HG02885 (cell line): ENCODE data around the gene LHX4.

ENCODE experiments used
- ATAC-seq: cut with Tn5 transposase; IDR thresholded peaks from one replicate; pipeline ENCODE4 v1.9.1; 2021; ENCODE audit warnings: mild to moderate bottlenecking; ENCODE audit not compliant: unreplicated experiment, poor library complexity

Gene LHX4

DNA sequence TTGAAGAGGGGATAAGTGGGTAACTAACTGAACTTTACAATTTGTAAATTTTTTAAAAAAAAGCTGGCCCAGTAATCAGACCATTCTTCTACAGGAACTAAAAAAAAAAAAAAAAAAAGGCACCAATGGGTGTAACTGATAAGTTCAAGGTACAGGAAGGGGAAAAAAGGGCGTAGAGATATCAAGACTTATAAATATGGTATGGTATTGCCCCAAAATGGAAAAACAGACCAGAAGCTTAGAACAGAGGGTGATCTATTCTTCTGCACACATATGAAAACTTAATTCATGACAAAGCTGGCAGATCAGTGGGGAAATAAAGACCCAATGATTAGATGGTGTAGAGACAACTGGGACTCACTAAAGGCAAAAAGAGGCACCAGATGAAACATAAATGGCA is 58.9 kb downstream of the LHX4 start:
- no peak for ATAC-seq

DNA sequence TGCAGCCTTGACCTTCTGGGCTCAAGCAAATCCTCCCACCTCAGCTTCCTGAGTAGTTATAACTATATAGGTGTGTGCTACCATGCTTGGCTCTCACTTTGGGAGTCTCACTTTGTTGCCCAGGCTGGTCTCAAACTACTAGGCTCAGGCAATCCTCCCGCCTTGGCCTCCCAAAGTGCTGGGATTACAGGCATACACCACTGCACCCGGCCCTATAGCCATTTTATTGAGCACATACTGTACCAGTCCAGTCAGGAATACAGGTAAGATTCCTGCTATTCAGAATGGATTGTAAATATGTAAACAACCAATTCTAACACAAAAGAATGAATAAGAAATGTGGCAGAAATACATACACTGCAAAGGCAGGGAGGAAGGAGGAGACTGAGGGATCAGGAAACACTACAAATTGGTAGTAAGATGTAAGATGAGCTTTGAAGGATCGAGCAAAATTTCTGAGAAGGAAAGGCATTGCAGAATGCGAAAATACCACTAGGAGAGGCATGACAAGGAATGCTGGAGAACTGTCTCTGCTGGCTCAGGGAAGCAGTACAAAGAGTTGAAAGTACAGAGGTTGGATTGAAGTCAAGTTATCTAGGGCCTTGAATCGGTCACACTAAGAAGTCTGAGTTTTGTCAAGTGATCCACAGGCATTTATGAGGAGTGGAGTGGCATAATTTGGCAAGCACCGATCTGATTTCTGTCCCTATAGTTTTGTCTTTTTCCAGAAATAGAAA is 60.4 kb downstream of the LHX4 start:
- ATAC-seq = no peak

DNA sequence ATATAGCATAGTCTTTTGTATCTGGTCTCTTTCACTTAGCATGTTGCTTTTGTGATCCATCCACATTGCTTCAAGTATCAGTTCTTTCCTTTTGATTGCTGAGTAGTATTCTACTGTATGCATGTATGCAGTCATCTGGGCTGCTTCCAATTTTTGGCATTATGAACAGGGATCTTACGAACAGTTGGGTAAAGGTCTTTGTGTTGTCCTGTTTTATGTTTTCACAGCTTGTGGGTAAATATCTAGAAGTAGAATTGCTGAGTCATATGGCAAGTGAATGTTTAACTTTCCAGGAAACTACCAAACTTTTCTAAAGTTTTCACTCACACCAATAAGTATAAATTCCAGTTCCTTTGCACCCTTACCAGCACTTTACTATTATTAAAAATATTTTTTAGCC is 60.9 kb downstream of the LHX4 start:
- ATAC-seq = no peak

DNA sequence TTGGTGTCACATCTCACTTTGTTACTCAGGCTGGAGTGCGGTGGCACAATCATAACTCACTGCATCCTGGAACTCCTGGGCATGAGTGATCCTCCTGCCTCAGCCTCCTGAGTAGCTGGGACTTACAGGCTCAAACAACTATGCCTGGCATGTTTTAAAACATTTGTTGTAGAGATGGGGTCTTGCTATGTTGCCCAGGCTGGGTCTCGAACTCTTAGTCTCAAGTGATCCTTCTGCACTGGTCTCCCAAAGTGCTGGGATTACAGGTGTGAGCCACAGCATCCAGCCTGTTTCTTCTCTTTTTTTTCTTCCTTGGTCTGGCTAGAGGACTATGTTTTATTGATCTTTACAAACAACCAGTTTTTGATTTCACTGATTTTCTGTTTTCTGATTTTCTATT is 64.6 kb downstream of the LHX4 start:
- ATAC-seq = no peak

DNA sequence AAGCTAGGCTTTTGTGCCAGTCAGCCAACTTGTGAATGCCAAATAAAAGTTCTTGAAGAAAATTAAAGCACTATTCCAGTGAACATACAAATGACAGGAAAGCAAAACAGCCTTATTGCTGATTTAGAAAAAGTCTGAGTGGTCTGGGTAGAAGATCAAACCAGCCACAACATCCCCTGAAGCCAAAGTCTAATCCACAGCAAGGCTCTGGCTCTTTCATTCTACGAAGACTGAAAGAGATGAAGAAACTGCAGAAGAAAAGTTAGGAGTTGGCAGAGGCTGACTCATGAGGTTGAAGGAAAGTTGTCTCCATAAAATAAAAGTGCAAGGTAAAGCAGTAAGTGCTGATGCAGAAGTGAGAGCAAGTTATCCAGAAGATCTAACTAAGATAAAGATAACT is 65.9 kb downstream of the LHX4 start:
- ATAC-seq = no peak

DNA sequence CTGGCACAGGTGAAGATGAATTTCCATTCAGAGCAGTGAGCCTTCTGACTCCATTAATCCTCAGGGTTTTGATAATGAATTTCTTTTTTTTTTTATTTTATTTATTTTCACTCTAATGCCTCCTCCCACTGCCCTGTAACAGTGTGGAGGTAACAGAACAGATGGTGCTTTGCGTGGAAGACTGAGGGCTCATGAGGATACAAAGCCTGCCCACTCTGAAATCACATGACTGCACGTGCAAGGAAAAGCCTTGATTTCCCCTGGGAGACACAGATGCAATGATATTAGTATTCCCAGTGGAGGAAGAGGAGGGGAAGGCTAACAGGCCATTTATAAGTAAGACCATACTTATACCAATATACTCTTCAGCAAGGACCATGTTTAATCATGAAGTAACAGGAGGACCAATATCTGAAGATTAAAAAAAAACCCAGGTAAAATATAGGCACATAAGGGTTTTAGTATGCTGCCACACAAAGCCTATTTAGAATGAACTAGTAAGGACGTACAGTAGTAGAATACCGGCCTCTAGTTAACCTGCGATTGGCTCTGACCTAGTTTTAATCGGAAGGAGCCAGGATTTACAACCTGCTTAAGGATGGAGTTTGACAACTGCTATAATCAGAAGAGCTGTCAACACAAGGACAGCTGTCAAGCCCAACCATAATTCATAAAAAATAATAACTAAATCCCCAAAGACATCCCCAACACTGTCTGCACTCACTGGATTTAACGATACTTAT is 69.6 kb downstream of the LHX4 start:
- no peak for ATAC-seq

DNA sequence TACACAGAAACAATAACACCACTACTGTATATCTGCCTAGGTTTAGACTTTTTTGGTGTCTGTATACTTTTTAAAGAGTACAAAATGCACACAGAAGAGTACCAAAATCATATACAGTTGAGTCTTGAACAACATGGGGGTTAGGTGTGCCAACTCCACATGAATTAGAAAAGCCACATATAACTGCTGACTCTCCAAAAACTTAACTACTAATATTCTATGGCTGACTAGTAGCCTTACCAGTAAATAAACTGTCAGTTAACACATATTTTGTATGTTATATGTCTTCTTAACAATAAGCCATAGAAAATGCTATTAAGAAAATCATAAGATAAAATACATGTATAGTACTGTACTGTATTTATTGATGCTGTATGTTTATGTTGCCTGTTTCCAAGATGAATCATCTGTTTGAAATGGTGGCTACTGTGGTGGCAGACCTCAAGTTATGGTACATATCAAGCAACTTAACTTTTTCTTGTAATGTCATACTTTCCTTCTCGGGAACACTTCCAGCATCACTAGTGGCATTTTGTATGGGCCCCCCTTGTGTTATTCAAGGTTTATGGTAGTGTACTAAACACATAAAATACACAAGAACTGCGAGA is 71.2 kb downstream of the LHX4 start:
- no peak for ATAC-seq

DNA sequence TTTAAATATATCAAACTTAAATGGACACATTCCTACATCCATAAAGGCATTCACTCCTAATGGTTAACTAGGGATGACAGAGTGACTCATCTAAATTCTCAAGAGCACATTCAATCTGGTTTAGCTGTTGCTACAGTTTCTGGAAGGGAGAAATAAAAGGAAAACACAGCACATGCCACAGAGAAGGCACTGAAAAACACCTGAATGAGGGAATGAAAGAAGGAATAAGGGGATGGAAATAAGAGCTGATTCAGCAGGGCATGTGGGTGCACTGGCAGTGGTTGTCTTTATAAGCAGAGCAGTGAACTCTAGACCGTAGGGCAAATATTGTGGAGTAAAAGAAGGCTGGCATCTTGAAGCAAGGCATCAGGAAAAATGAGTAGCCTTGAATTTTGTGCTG is 79.3 kb downstream of the LHX4 start:
- no peak for ATAC-seq

DNA sequence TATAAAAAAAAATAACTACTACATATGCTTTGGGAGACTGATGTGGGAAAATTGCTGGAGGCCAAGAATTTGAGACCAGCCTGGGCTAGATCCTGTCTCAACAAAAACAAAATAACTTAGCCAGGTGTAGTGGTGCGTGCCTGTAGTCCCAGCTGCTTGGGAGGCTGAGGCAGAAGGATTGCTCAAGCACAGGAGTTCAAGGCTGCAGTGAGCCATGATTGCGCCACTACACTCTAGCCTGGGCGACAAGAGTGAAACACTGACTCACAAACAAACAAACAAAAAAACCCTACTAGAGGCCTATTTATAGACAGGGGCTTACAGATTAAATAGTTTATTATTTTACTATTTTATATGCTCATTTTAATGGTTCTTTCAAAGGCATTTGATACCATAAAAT is 80.0 kb downstream of the LHX4 start:
- no peak for ATAC-seq

DNA sequence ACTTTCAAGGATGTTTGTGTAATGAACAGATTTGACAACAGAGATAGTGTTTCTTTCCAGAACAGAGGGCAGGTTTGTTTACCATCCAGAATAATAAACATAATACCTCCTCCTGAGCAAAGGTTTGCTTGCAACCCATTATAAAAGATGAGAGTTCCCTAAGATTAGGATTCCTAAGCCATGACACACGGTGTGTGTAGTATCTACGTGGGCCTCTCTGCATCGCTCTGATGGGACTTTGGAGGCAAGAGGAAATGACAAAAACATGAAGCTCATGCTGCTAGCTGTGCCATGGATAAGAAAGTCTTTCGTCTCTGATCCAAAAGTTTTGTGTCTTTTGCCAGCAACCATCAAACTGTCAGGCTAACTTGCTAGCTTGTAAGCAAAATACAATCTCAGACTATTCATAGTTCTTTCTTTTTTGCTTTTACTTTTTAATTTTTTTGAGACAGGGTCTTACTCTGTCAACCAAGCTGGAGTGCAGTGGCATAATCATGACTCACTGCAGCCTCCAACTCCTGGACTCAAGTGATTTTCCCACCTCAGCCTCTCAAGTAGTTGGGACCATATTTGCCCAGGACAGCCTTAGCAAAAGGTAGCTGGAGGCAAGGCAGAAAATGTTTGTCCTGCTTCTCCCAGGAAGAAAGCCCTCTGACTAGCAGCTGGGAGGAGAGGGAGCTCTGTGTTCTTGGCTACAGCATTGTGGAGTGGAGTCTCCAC is 81.1 kb downstream of the LHX4 start:
- no peak for ATAC-seq

DNA sequence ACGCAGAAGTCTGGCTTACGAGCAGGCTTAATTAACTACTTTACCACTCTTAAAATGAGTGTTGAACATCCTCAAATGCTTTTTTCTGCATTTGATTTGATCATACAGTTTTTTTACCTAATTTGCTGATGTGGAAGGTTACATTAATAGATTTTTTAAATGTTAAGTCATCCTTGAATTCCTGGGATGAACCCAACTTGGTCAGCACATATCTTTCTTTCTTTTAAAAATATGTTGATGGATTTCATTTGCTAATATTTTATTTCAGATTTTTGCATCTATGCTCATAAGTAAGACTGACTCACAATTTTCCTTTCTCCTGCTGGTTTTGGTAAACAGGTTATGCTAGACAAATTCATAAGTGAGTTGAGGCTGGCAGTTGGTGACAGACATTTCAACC is 82.9 kb downstream of the LHX4 start:
- ATAC-seq = no peak

DNA sequence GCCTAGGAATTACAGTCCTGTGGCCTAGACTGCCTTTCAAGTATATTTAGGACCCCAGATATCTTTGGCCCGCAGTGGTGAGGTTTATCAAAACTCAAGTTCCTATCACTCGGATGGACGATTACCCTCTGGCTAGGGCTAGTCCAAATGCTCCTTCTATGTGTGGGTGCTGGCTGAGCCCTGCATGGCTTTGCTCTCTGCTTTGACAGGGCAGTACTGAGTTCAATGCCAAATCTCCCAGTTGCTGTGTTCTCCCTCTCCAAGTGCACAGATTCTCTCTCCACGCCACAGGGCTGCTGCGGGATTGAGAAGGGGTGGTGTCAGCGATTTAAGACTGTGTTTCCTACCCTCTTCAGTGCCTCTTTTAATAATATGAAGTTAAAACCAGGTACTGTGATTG is 97.0 kb downstream of the LHX4 start:
- no peak for ATAC-seq
